Upper lobe of right lung (tissue), 1 donor: ENCODE measurements around the gene USHBP1. TPM values are rescaled to one million over a fixed set of nuclear protein-coding genes. Genes with fewer than 3 reads are reported as not detected.
"Not testable (repeated sequence)": the region's sequence is repeated elsewhere in the genome, so short reads cannot be mapped to it uniquely, and the experiment has no call there.

ENCODE experiments used
- ATAC-seq: fragments of 200-7000 bp; cut with Tn5 transposase; one replicate; pipeline ENCODE4 v1.9.1; 2020; ENCODE audit warnings: mild to moderate bottlenecking, moderate library complexity
- DNase-seq: peaks from one replicate; pipeline ENCODE4 v3.0.0-alpha.2; 2020
- H3K27ac ChIP-seq: fragments of 200-600 bp; one replicate; pipeline ENCODE4 v1.8.0; 2022
- H3K27me3 ChIP-seq: fragments of 200-600 bp; one replicate; pipeline ENCODE4 v1.8.0; 2022; ENCODE audit warnings: mild to moderate bottlenecking
- H3K36me3 ChIP-seq: fragments of 200-600 bp; one replicate; pipeline ENCODE4 v1.8.0; 2022
- H3K4me1 ChIP-seq: fragments of 200-600 bp; one replicate; pipeline ENCODE4 v1.8.0; 2022
- H3K4me3 ChIP-seq: fragments of 200-600 bp; one replicate; pipeline ENCODE4 v1.8.0; 2022; ENCODE audit warnings: mild to moderate bottlenecking
- H3K9me3 ChIP-seq: fragments of 200-600 bp; one replicate; pipeline ENCODE4 v1.8.0; 2022
- intact Hi-C: fragments of 100-400 bp; cut with DNase I; formaldehyde crosslinking; loops from one replicate; pipeline ENCODE4 v1.11.0; 2022
- total RNA-seq: library from RNA; stranded (reverse); fragmentation: NEBNext Ultra II Directional; extraction: Animal tissue kit (Norgen Biotek cat#: 25700); gene quantifications from one replicate; pipeline ENCODE4 v1.2.1, GENCODE V29; 2021
- TF ChIP-seq, protein P1 (sequence below): fragments of 200-600 bp; IDR thresholded peaks from one replicate; pipeline ENCODE4 v1.8.0; 2022; ENCODE audit warnings: antibody characterized with exemption
- donor health status: DM: no; HTN: yes; CAD: no; lungs with severe emphysema.

Gene USHBP1
- total RNA-seq, 1 donor from 2014 or later = 14.0 TPM

DNA sequence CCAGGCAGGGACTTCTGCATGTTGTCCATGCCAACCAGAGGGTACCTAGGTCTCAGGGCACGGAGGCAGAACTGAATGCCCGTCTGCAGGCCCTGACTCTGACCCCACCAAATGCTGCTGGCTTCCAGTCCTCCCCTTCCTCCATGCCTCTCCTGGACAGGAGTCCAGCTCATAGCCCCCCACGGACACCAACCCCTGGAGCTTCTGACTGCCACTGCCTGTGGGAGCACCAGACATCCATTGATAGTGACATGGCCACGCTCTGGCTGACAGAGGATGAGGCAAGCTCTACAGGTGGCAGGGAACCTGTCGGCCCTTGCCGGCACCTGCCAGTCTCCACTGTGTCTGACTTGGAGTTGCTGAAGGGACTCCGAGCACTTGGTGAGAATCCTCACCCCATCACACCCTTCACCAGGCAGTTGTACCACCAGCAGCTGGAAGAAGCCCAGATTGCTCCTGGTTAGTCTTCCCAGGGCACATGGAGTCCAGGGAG, 19.0 kb upstream of the USHBP1 start:
- Histone ChIP-seq H3K36me3 (peaks cover 6% of the 10 kb centered on the region), H3K9me3 (no peaks in the 10 kb centered on the region), H3K4me1 (peaks cover 16% of the 10 kb centered on the region), H3K27ac (no peak overlapping the region), H3K4me3 (no peak overlapping the region), H3K27me3 (peaks cover 18% of the 10 kb centered on the region)
- ATAC-seq (no peak), DNase-seq (no peak)
- intact Hi-C loops = loop anchor here (2.0 to 5.0 kb wide), 2 partner anchors 79 to 216 kb away; no protein-coding TSS in a partner anchor
- TF ChIP-seq, protein P1, sequence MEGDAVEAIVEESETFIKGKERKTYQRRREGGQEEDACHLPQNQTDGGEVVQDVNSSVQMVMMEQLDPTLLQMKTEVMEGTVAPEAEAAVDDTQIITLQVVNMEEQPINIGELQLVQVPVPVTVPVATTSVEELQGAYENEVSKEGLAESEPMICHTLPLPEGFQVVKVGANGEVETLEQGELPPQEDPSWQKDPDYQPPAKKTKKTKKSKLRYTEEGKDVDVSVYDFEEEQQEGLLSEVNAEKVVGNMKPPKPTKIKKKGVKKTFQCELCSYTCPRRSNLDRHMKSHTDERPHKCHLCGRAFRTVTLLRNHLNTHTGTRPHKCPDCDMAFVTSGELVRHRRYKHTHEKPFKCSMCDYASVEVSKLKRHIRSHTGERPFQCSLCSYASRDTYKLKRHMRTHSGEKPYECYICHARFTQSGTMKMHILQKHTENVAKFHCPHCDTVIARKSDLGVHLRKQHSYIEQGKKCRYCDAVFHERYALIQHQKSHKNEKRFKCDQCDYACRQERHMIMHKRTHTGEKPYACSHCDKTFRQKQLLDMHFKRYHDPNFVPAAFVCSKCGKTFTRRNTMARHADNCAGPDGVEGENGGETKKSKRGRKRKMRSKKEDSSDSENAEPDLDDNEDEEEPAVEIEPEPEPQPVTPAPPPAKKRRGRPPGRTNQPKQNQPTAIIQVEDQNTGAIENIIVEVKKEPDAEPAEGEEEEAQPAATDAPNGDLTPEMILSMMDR = no peak

DNA sequence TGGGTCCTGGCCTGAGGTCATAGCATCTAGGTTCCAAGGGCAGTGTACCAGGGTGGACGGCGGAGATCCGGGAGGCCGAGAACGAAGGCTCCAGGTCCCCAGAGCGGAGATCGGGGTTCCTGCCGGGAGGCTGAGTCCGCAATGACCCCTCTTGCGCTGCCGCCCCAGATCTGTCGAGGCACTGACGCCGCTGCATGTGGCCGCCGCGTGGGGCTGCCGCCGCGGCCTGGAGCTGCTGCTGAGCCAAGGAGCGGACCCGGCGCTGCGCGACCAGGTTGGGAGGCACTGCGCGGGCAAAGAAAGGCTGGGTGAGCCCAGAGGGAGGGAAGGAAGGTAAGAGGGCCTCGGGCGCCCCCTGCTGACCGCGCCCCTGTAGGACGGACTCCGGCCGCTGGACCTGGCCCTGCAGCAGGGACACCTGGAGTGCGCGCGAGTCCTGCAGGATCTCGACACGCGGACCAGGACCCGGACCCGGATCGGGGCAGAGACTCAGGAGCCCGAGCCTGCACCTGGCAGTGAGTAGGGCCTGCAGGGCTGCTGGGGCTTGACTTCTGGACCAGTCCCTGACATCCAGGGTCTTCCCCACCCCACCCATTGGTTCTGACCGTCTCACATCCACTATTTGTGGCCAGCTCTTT, 18.1 kb upstream of the USHBP1 start:
- peaks cover 16% of the 10 kb centered on the region for H3K4me1 ChIP-seq
- H3K4me3 ChIP-seq = peak overlapping the region; percentile 31
- TF ChIP-seq, protein P1 = peak; percentile 95
- intact Hi-C loops = loop anchor here (2.0 to 5.0 kb wide), 2 partner anchors 78 to 215 kb away; no protein-coding TSS in a partner anchor
- H3K9me3 ChIP-seq = no peaks in the 10 kb centered on the region
- peaks cover 7% of the 10 kb centered on the region for H3K36me3 ChIP-seq
- ATAC-seq = peak; percentile 98
- DNase-seq = peak; percentile 92
- H3K27me3 ChIP-seq = peaks cover 18% of the 10 kb centered on the region
- no peak overlapping the region for H3K27ac ChIP-seq

DNA sequence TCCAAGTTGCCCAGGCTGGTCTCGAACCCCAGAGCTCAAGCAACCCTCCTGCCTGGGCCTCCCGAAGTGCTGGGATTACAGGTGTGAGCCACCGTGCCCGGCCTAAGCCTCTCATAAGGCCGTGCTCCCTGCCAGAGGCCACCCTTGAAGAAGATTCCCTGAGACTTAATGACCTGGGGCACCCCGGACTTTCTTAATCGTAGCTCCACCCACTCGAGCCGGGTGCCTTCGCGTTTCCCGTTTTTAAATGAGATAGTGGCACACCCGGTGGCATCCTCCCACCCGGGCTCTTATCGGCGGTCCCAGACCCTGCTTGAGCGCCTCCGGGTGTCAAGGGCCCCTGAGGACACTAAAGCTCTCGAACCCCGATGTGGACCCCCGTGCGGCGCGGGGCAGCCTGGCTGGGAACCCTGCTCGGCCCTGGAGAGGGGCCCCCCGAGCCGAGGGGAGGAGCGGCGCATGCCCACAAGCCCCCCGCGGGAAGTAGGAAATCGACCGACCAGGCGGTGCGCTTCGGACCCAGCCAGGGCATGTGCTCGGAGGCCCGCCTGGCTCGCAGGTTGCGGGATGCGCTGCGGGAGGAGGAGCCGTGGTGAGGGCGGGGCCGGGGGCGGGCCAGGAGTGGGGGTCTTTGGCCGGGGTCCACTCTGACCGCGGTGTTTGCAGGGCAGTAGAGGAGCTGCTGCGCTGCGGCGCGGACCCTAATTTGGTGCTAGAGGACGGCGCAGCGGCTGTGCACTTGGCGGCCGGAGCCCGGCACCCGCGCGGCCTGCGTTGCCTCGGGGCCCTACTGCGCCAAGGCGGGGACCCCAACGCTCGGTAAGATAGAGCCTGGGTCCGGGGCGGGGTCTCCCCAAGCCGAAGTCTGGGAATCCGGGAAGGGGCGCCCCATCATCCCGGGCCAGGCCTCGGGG, 17.1 kb upstream of the USHBP1 start, which contains the start of gene ANKLE1:
Gene ANKLE1 (plus strand): TSS at position 511 of the 914 bp plus-strand sequence. CDS start 20 bp downstream, at position 531.
- H3K9me3 ChIP-seq = no peaks in the 10 kb centered on the region
- TF ChIP-seq, protein P1 = no peak
- H3K27ac ChIP-seq = no peak within 1 kb of the TSS
- no peak for DNase-seq
- peaks cover 18% of the 10 kb centered on the region for H3K27me3 ChIP-seq
- peak; percentile 43 for ATAC-seq
- peaks cover 16% of the 10 kb centered on the region for H3K36me3 ChIP-seq
- peaks cover 16% of the 10 kb centered on the region for H3K4me1 ChIP-seq
- intact Hi-C loops = loop anchor here (2.0 to 5.0 kb wide), 2 partner anchors 77 to 214 kb away; no protein-coding TSS in a partner anchor
- peak within 1 kb of the TSS; percentile 40 for H3K4me3 ChIP-seq

DNA sequence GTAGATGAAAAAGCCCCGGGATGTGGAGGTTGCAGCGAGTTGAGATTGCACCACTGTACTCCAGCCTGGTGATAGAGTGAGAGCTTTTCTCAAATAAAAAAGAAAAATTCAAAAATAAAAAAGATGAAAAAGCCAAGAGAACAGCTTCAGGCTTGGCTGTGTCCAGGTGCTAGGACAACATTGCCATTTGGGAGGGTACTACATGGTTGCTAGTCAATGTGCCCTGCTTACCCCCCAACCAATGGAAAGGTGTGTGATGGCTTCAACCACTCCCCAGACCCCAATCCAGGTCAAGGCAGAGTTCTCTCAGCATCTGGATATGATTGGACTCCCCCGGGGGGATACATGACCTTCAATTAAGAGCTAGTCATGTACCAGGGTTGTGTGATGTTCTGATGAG, 14.9 kb upstream of the USHBP1 start:
- ATAC-seq (no peak), DNase-seq (no peak)
- Histone ChIP-seq H3K27ac (no peak overlapping the region), H3K27me3 (peaks cover 18% of the 10 kb centered on the region), H3K4me3 (no peak overlapping the region), H3K9me3 (no peaks in the 10 kb centered on the region), H3K36me3 (peaks cover 37% of the 10 kb centered on the region), H3K4me1 (peaks cover 16% of the 10 kb centered on the region)
- TF ChIP-seq, protein P1 = no peak
- intact Hi-C loops = no loop called here

DNA sequence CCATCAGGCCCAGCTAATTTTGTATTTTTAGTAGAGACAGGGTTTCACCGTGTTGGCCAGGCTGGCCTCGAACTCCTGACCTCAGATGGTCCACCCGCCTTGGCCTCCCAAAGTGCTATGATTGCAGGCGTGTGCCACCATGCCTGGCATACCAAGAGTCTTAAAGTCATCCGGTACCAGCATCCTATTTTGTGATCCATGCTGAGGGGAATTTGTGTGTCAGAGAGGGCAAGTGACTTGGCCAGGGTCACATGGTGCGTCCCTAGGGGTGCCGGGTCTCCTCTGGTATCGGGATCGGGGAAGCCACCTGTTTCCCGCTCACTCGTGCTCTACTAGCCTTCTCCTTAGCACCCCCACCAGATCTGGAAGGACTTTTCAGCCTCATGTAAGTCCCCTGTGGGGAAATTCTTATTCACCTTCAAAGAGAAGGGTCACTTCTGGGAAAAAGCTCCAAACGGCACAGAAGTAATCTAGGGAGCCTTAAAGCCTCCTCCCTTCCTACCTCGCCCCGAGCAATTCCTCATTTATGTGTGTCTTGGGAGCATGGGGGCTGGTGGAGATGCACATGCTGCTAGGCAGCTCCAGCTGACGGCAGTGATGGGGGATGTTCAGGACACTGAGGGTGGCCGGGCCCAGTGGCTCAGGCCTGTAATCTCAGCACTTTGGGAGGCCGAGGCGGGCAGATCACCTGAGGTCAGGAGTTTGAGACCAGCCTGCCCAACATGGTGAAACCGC, 11.1 kb upstream of the USHBP1 start:
- Histone ChIP-seq H3K4me1 (no peaks in the 10 kb centered on the region), H3K27me3 (no peaks in the 10 kb centered on the region), H3K4me3 (no peak overlapping the region), H3K27ac (no peak overlapping the region), H3K36me3 (peaks cover 71% of the 10 kb centered on the region), H3K9me3 (no peaks in the 10 kb centered on the region)
- ATAC-seq (no peak), DNase-seq (no peak)
- TF ChIP-seq, protein P1 = no peak
- intact Hi-C loops = no loop called here

DNA sequence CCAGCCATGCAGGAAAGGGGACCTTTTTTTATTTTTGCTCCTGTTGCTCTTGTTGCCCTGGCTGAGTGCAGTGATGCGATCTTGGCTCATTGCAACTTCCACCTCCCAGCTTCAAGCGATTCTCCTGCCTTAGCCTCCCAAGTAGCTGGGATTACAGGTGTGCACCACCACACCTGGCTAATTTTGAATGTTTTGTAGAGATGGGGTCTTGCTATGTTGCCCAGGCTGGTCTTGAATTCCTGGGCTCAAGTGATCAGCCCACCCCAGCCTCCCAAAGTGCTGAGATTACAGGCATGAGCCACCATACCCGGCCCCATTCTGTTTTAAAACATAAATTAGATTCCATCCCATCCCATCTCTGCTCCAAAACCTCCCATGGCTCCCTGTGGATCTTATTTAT, 10.3 kb upstream of the USHBP1 start:
- DNase-seq, H3K27me3 ChIP-seq, H3K4me3 ChIP-seq, H3K27ac ChIP-seq, H3K9me3 ChIP-seq, intact Hi-C loops, ATAC-seq, H3K4me1 ChIP-seq: not testable (repeated sequence)
- peaks cover 78% of the 10 kb centered on the region for H3K36me3 ChIP-seq
